SK-N-SH treated with all-trans-retinoic acid at 6 μM for 48 hours (cell line): ENCODE results near the gene ARVCF.

Source experiments
- PPARA ChIP-seq: fragments of 250-450 bp; sonication (Bioruptor Pico); IDR thresholded peaks from 2 replicates; pipeline ENCODE4 v1.5.0; 2020; ENCODE audit warnings: mild to moderate bottlenecking, borderline replicate concordance
- TCF4 ChIP-seq: fragments of 250-450 bp; sonication (Bioruptor Pico); IDR thresholded peaks from 2 replicates; pipeline ENCODE4 v1.8.0; 2021; ENCODE audit warnings: mild to moderate bottlenecking, moderate library complexity, borderline replicate concordance
- ZFP30 ChIP-seq: fragments of 450-650 bp; formaldehyde crosslinking; IDR thresholded peaks from 2 replicates; pipeline ENCODE4 v1.5.0; 2022; ENCODE audit warnings: mild to moderate bottlenecking, moderate library complexity
- ZNF70 ChIP-seq: fragments of 450-650 bp; formaldehyde crosslinking; IDR thresholded peaks from 2 replicates; pipeline ENCODE4 v1.5.0; 2020; ENCODE audit warnings: mild to moderate bottlenecking, moderate library complexity

DNA sequence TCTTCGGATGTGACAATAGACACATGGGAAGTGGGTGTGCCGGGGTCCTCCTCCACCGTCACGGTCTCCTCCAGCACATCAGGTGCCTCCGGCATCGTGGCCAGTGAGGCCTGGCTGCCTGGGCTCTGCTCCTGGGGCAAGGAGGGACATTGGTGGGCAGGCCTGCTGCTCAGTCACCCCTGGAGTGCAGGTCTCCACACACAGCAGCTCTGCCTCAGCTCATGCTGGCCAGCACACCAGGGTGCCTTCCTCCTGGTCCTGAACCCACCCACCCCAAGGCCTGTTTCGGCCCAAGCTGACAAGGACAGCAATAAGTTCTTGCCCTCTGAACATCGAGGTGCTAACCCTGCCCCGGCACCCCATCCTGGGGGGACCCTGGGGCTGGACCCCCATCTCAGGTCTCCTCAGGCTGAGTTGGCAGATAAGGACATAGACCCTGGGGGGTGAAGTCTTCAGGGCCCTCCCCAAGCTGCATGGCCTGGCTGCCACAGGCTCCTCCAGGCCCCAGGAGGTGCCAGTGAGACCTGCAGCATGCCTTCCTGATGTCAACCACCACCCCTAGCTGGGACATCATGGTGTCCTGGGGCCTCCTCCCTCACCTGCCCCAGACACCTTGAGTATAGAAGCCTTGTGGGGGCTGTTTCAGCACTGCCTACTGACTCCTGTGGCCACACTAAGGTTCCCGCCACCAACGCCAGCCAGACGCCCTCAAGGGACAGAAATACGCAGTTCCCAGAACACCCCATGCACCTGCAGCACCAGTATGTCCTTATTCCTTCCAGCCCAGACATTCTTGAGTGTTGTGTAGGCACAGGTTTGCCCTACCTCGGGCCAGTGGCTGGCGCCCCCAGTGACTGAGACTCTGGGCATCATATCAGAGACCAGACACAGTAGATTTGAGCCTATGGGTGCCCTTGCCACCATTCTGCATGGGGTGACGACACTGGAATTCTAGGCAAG is 34.4 kb downstream of the ARVCF start:
- no peak for TF ChIP-seq TCF4 (CRISPR knock-in tag)
- no peak for TF ChIP-seq PPARA (CRISPR knock-in tag)
- TF ChIP-seq ZFP30 (CRISPR knock-in tag), result no peak
- TF ChIP-seq ZNF70 (CRISPR knock-in tag), result no peak
